22Rv1 (cell line): ENCODE measurements around the gene ARHGAP45.

ENCODE experiments used
- CTCF ChIP-seq: fragments of 450-650 bp; IDR thresholded peaks from 2 replicates; pipeline ENCODE4 v1.5.1; 2017; ENCODE audit warnings: mild to moderate bottlenecking
- ZFX ChIP-seq: fragments of 450-650 bp; IDR thresholded peaks from 2 replicates; pipeline ENCODE4 v1.6.1; 2017; ENCODE audit warnings: antibody characterized with exemption, borderline replicate concordance

- TF ChIP-seq CTCF (no peak), ZFX (no peak)
Observed at GRCh38 chr19:1035998-1036621, 30.9 kb upstream of the ARHGAP45 start.
